OCI-LY1 (cell line): ENCODE data around the gene TBX15.

ENCODE experiments used
- EZH2 ChIP-seq: fragments of 200-600 bp; sonication (generic), shearing (Covaris generic); IDR thresholded peaks from 2 replicates; pipeline ENCODE4 v1.8.0; 2017; ENCODE audit warnings: borderline replicate concordance, mixed run types, mild to moderate bottlenecking, antibody characterized with exemption, low read length, moderate library complexity, mixed read lengths
- TF ChIP-seq, protein P1 (sequence below): fragments of 200-600 bp; sonication (generic), shearing (Covaris generic); IDR thresholded peaks from 2 replicates; pipeline ENCODE4 v1.5.1; 2017; ENCODE audit warnings: mild to moderate bottlenecking, antibody characterized with exemption, low read length, moderate library complexity, mixed read lengths

DNA sequence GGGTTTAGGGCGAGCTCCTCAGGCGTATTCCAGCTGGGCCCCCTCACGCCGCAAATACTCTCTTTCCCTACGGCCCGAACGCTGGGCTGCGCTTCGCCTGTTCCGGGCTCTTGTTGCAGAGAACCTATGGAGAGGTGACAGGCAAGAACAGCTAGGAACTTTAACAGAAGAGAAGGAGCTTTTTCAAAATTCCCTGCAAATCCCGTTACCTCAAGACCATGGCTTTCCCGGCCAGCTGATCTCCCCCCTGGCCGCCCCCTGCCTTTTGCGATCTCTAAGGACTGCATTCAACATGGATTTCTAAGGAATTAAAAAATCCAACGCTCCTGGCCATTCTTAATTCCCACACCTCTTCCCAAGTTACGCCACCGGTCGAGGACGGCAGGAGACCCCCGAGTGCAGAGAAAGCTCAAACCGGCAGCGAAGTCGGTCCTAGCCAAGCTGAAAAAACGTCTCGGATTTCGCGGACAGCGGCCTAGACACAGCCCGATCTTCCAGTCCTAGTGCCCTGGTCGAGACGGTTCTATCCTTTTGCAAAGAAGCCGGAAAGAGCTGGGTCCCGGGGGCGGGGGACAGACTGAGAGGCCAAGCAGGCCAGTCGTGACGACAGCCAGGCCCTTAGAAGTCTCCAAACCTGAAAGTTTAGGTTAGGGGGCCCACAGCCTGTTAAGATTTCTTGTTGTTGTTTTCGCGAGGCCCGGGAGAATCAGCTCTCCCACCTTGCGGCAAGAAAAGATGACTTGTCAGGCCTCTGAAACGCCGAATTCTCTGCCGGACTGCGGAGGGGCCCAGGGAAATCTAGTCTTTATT is 1.1 kb upstream of the TBX15 start:
- TF ChIP-seq, protein P1, sequence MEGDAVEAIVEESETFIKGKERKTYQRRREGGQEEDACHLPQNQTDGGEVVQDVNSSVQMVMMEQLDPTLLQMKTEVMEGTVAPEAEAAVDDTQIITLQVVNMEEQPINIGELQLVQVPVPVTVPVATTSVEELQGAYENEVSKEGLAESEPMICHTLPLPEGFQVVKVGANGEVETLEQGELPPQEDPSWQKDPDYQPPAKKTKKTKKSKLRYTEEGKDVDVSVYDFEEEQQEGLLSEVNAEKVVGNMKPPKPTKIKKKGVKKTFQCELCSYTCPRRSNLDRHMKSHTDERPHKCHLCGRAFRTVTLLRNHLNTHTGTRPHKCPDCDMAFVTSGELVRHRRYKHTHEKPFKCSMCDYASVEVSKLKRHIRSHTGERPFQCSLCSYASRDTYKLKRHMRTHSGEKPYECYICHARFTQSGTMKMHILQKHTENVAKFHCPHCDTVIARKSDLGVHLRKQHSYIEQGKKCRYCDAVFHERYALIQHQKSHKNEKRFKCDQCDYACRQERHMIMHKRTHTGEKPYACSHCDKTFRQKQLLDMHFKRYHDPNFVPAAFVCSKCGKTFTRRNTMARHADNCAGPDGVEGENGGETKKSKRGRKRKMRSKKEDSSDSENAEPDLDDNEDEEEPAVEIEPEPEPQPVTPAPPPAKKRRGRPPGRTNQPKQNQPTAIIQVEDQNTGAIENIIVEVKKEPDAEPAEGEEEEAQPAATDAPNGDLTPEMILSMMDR: no peak
- no peak for TF ChIP-seq EZH2
